Stimulated activated CD4-positive, alpha-beta T cell treated with anti-CD3 and anti-CD28 coated beads, Interleukin-15, amount 100 ng/mL, for 48 hours (primary cell): ENCODE results near the gene CDK5RAP2.
"Not testable (repeated sequence)": the region's sequence is repeated elsewhere in the genome, so short reads cannot be mapped to it uniquely, and the experiment has no call there.

Experiments
- DNase-seq, 2 donors: peaks; one replicate each; pipeline ENCODE4 v3.0.0-alpha.2; 2020; ENCODE audit warnings: low read depth in 2 of 2

The CDK5RAP2 gene

DNA sequence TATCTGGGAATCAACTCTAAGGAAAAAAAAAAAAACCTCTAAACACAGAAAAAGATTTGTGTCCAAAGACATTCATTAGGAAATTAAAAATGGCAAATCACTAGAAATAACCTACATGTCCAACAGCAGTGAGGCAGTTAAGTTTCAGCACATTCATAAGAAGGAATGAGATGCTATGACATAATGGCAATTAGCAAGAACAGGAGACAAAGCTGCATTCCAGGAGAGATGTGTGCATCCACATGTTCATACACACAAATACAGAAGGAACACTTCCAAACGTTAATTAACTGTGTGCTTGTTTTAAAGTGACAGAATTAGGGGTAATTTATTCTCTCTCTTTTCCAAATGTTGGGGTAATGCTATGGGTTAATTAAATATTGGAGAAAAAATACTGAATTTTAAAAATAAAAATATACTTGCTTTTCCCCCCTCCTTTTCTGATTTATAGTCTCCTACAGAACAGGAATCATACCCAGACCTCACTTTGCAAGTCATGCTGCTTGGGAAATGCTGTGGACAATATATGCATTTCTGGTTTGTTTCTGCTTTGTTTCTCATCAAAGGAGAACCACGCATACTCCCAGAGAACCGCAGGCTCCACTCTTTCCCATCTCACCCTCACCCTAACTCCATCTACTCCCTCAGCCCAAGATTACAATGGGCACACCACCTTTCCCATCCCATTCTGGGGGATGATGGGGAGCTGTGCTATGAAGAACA, 114.1 kb downstream of the CDK5RAP2 start:
- DNase-seq: no peak

DNA sequence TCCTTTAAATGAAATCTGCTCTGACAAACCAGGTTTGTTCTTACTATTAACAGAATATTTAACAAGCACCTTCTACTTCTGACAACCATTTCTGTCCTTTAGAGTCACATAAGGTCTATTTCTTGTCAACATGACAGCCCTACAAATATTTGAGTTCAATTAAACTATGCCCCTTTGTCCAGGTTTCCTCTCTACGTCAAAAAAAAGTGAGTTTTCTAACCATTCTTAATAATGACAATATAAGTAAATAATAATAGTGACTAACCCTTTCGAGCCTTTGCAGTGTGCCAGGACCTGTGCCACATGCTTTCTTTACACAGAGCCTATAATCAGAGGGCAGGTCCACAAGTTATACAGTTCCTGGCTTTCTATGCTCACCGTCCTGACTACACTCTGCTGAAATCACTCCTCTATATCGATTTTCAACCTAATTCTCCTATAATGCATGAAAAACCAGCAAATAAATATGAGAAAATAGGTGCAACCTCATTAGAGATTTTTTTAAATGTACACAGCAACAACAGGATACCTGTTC, 115.0 kb downstream of the CDK5RAP2 start:
- no peak for DNase-seq

DNA sequence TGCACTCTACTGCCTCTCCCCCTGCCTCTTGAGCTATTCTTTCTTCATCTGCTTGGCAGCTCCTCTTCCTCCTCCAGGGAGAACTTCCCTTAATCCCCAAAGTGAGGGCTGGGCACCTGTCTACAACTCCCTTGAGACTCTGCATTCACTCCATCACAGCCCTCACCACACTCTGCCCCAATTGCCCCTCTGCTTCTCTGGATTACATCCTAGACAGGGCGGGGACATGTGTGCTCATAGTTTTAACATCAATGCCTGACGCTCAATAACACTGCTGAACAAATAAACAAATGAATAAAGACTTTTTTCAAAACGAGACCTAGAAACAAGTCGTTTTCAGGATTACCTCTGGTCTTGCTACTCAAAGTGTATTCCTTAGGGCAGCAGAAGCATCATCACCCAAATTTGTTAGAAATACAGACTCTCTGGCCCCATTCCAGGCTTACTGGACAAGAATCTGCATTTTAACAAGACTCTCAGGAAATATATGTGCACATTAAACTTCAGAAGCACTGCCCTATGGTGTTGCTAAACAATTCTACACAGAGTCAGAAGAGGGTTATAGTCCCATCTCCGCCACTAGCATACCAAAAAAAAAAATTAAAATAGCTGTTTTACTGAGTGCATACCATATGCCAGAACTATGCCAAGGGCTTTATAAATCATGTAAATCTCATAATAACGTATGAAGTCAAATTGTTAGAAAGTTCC, 115.6 kb downstream of the CDK5RAP2 start:
- DNase-seq: no peak

DNA sequence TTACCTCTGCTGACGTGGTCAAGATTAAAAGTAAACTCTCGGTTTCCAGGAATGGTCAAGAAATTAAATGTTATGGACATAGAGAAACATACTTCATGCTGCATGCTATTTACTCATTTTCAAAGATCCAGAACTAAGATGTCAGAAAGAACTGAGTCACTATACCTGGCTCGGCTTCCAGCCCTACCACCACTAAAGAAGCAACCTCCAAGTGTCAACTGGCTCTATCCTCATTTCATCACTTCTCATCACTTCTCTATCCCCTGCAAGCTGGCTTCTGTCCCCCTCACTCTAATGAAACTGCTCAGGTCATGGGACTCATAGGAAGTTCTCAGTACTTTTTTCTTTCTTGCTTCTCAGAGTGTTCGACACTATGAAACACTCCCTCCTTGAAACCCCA, 116.2 kb downstream of the CDK5RAP2 start:
- no peak for DNase-seq

GRCh38 chr9:120461677-120462076, 118.3 kb downstream of the CDK5RAP2 start:
- not testable (repeated sequence) for DNase-seq

GRCh38 chr9:120456218-120456617, 123.7 kb downstream of the CDK5RAP2 start:
- no peak for DNase-seq

GRCh38 chr9:120454467-120454866, 125.5 kb downstream of the CDK5RAP2 start:
- no peak for DNase-seq

GRCh38 chr9:120453792-120454191, 126.2 kb downstream of the CDK5RAP2 start:
- DNase-seq: no peak

- no peak for DNase-seq
These were observed 127.3 kb downstream of the CDK5RAP2 start for GRCh38 chr9:120452631-120453030.

DNA sequence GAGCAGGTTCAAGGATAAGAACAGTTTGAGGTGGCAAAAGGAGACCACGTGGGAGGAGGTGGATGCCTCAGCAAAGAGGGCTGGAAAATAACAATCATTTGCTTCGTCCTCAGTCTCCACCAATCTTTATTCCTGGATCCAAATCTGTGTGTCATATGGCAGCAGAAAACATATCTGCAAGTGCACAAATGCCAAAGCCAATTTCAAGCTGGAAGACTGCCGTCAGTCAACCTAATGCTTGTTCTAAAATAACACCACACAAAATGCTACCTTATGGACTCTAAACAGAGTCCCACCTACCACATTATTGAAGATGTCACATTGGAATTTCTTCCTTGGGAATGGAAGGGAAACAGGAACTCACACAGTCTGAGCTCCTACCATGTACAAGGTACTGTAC, 129.1 kb downstream of the CDK5RAP2 start:
- no peak for DNase-seq

- no peak for DNase-seq
These were observed 130.4 kb downstream of the CDK5RAP2 start for GRCh38 chr9:120449566-120449965.

DNA sequence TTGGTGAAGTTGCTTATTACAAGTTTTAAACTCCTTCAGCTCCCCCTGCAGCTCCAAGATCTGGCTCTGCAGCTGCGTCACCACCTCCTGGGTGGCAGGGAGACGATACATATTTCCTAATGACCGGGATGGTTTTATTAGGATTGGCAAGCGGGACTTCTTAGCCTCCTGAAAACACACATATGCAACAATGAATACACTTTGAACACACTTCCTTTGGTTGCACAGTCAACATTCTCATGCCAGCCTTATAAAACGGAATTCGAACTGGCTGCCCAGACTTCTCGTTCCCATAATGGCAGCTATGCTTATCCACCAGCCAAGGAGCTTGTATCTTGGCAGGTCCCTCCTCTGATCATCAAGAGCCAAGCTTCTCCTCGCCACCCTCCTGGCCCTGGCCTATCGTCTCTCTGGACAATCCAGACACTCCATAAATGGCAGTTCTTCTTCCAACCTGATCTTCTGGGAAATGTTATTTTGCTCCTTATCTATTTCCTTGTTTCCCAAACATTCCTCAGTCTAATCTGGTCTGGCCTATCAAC, 131.9 kb downstream of the CDK5RAP2 start:
- DNase-seq: no peak

DNA sequence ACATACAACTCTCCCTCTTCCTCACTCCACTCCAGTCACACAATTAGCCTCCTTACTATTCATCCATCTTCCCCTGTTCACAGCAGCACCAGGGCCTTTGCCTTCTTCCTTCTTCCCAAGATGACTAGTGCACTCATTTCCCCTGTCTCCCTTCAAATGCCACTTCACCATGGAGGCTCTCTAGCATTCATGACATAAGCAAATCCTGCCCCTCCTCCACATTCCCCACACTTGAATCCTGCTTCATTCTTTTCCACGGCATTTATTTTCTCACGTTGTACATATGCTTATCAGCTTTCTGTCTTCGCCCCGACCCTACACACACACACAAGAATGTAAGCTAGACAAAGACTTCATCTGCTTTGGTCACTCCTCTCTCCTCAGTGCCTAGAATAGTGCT, 133.3 kb downstream of the CDK5RAP2 start:
- no peak for DNase-seq

- DNase-seq: no peak
These were observed 136.0 kb downstream of the CDK5RAP2 start for GRCh38 chr9:120443976-120444375.

DNA sequence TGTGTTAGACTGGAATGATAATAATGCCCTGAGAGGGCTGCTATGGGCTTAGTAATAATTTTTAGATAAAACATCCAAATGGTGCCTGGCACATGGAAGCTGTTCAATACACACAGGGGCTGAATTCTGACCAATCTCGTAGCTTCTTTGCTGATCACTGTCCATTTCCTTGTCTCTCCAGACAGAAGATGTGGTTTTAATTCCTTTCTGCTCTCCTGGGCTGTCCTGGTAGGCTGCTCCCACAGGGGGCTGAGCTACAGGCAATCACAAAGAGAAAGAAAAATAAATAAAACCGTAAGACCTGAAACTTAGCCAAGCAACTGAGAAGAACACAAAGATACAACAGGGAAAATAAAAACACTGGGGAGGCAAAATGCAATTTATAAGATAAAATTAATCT, 136.5 kb downstream of the CDK5RAP2 start:
- DNase-seq: no peak

GRCh38 chr9:120442308-120442995, 137.5 kb downstream of the CDK5RAP2 start:
- DNase-seq: no peak

GRCh38 chr9:120441426-120442307, 138.3 kb downstream of the CDK5RAP2 start:
- DNase-seq: no peak

- DNase-seq: no peak
These were observed 139.2 kb downstream of the CDK5RAP2 start for GRCh38 chr9:120440791-120441190.

- DNase-seq: no peak
These were observed 140.0 kb downstream of the CDK5RAP2 start for GRCh38 chr9:120439926-120440325.

DNA sequence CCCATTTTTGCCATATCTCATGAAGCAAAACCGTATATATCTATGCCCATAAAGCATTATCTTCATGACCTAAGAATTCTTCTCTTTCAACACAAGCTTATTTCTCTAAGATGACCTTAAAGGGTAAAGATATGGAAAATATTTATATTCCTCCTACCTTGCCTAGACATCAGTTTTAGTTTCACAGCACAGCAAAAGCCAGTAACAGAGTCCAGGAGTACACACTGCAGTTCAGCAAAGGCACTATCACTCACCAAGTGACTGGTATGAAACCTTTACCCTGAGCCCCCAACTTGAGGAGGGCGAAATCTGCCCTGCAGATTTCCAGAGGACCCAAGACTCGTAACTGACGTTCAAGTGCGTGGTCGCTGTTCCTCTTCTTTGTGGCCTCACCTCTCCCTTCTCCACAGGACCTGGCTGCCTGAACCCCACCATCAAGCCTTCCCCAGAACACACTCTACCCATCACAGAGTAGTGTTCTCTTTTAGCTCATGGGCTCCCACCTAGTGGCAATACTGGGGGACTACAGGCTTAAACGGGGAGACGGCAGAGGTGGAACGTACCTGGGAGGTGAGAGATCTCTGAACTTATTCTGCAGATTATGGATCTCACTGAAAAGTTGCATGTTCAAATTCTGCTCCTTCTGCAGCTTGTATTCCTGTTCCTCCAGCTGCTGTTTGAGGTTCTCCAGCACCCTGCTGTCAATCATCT, 141.0 kb downstream of the CDK5RAP2 start:
- DNase-seq: no peak

GRCh38 chr9:120438111-120438510, 141.9 kb downstream of the CDK5RAP2 start:
- DNase-seq: no peak
